ENCODE data around the gene STUB1. TPM values are rescaled to one million over a fixed set of nuclear protein-coding genes. Genes with fewer than 3 reads are reported as not detected.

Gene STUB1
- total RNA-seq, 1 donor from 2014 or later, result 124 TPM

DNA sequence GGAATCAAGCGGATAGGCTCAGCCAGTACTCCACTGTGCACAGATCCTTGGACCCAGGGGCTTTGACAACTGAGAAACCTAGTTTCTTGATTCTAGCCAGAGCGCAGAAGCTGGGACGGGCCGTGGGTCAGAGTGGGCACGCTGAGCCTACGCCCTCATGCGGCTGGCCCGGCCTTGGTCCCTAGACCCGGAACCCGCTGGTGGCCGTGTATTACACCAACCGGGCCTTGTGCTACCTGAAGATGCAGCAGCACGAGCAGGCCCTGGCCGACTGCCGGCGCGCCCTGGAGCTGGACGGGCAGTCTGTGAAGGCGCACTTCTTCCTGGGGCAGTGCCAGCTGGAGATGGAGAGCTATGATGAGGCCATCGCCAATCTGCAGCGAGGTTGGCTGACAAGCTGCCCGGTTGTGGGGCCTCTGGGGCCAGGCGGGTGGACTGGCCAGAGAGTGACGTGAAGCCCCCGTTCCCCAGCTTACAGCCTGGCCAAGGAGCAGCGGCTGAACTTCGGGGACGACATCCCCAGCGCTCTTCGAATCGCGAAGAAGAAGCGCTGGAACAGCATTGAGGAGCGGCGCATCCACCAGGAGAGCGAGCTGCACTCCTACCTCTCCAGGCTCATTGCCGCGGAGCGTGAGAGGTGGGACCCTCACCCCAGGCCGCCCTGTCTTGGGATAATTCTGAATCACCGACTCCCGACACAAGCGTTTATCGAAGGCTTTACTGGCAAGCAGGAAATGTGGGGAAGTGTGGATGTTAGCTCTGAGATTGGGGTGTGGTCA, 946 bp downstream of the STUB1 start:
- TF ChIP-seq POLR2A (IDR thresholded peaks at IDR 0.05) (no peak), POLR2AphosphoS5 (IDR thresholded peaks at IDR 0.05; ENCODE audit: insufficient read depth in 1 of 2, low read depth in 1 of 2) (no peak)
- TF ChIP-seq, protein P1, sequence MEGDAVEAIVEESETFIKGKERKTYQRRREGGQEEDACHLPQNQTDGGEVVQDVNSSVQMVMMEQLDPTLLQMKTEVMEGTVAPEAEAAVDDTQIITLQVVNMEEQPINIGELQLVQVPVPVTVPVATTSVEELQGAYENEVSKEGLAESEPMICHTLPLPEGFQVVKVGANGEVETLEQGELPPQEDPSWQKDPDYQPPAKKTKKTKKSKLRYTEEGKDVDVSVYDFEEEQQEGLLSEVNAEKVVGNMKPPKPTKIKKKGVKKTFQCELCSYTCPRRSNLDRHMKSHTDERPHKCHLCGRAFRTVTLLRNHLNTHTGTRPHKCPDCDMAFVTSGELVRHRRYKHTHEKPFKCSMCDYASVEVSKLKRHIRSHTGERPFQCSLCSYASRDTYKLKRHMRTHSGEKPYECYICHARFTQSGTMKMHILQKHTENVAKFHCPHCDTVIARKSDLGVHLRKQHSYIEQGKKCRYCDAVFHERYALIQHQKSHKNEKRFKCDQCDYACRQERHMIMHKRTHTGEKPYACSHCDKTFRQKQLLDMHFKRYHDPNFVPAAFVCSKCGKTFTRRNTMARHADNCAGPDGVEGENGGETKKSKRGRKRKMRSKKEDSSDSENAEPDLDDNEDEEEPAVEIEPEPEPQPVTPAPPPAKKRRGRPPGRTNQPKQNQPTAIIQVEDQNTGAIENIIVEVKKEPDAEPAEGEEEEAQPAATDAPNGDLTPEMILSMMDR (IDR thresholded peaks at IDR 0.05), result no peak
- H3K4me1 ChIP-seq, result peaks cover 73% of the 10 kb centered on the region
- DNase-seq (ENCODE audit: extremely low spot score in 2 of 2), result no peak
- intact Hi-C loops (cut with DNase I), result no loop called here
- peaks cover 0 to 22% of the 10 kb centered on the region in 2 donors for H3K36me3 ChIP-seq
- no peaks in the 10 kb centered on the region for H3K27me3 ChIP-seq
- H3K27ac ChIP-seq, result peak overlapping the region; percentile 82
- H3K4me3 ChIP-seq, result peak overlapping the region; percentile 79 to 83
- no peaks in the 10 kb centered on the region for H3K9me3 ChIP-seq

DNA sequence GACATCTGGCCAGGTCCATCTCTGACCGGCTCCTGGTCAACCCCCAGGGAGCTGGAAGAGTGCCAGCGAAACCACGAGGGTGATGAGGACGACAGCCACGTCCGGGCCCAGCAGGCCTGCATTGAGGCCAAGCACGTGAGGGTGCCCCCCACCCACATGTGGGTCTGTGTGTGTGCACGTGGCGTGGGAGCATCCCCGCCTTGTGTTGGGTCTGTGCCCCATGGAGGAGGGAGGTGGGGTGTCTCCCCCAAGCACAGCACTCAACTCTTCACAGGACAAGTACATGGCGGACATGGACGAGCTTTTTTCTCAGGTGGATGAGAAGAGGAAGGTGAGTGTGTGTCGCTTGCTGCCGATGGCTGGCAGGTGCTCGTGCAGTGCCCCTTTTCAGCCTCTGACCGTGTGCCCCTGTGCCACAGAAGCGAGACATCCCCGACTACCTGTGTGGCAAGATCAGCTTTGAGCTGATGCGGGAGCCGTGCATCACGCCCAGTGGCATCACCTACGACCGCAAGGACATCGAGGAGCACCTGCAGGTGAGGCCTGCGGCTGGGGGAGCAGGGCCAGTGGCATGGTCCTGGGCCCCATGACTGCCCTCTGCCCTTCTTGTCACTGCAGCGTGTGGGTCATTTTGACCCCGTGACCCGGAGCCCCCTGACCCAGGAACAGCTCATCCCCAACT, 1.7 kb downstream of the STUB1 start:
- TF ChIP-seq, protein P1 (IDR thresholded peaks at IDR 0.05), result no peak
- TF ChIP-seq POLR2AphosphoS5 (IDR thresholded peaks at IDR 0.05; ENCODE audit: insufficient read depth in 1 of 2, low read depth in 1 of 2) (no peak), POLR2A (IDR thresholded peaks at IDR 0.05) (no peak)
- intact Hi-C loops (cut with DNase I), result no loop called here
- H3K36me3 ChIP-seq, result peaks cover 0 to 26% of the 10 kb centered on the region in 2 donors
- peaks cover 66% of the 10 kb centered on the region for H3K4me1 ChIP-seq
- no peaks in the 10 kb centered on the region for H3K9me3 ChIP-seq
- DNase-seq (ENCODE audit: extremely low spot score in 2 of 2), result no peak
- H3K4me3 ChIP-seq, result peak overlapping the region in 1 of 2 donors; percentile 83
- H3K27ac ChIP-seq, result no peak overlapping the region
- H3K27me3 ChIP-seq, result no peaks in the 10 kb centered on the region

DNA sequence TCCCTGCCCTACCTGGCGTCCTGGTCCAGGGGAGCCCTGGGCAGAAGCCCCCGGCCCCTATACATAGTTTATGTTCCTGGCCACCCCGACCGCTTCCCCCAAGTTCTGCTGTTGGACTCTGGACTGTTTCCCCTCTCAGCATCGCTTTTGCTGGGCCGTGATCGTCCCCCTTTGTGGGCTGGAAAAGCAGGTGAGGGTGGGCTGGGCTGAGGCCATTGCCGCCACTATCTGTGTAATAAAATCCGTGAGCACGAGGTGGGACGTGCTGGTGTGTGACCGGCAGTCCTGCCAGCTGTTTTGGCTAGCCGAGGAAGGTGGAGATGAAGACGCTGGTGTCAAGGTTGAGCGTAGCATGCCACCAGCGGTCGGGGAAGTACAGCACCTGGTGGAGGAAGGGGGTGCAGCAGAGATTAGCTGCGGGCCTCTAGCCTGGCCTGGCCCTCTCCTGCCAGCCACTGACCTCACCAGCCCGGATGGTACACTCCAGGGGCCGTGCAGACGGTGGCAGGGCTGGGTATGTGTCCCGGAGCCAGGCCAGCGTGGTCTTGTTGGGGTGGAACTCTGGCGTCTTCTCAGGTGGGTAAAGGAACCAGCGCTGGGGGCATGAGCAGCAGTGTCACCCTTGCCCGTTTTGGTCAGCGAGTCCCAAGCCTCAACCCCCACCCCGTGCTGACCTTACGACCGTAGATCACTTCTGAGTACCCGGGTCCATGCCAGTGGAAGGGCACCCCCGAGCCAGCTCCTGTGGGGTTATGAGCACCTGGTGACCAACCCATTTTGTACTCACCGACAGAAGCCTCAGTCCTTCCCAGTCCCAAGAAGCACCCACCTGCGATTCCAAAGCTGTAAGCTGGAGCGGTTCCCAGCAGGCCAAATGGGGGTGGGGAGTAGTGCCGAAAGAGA, 2.5 kb downstream of the STUB1 start:
- Histone ChIP-seq H3K27ac (no peak overlapping the region), H3K9me3 (no peaks in the 10 kb centered on the region), H3K36me3 (peaks cover 0 to 29% of the 10 kb centered on the region in 2 donors), H3K4me1 (peaks cover 58% of the 10 kb centered on the region), H3K4me3 (peak overlapping the region in 1 of 2 donors; percentile 60), H3K27me3 (no peaks in the 10 kb centered on the region)
- no peak for DNase-seq (ENCODE audit: extremely low spot score in 2 of 2)
- TF ChIP-seq, protein P1 (IDR thresholded peaks at IDR 0.05), result no peak
- TF ChIP-seq POLR2AphosphoS5 (IDR thresholded peaks at IDR 0.05; ENCODE audit: insufficient read depth in 1 of 2, low read depth in 1 of 2) (no peak), POLR2A (IDR thresholded peaks at IDR 0.05) (no peak)
- intact Hi-C loops (cut with DNase I), result no loop called here

DNA sequence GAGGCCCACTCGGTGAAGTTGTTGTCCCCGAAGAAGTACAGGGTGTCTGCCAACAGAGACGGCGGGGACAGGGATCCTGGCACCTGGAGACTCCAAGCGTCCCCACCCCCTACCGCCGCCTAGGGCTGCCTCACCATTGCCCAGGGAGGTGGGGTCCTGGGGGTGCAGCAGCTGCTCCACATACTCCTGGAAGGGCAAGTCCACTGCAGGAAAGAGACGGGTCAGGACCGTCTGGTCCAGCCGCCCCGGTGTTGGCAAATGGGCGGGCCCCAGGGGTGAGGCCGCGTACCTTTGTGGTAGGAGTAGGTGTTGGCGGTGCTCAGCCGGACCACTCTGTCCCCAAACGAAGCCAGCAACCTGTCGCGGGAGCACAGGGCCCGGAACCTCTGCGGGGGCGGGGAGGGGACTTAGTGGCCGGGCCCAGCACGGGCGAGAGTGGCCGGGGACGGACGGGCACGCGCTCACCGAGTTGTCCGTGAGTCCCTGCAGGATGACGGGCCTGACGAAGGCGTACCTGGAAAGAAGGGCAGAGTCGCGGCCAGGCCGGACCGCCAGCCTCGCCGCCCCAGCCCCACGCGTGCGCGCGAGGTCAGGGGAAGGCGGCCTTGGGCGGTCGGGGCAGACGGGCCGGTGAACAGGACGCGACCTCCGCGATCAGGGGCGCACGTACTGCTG, 3.3 kb downstream of the STUB1 start:
- Histone ChIP-seq H3K36me3 (peaks cover 0 to 29% of the 10 kb centered on the region in 2 donors), H3K27me3 (no peaks in the 10 kb centered on the region), H3K4me3 (peak overlapping the region; percentile 60 to 92), H3K9me3 (no peaks in the 10 kb centered on the region), H3K4me1 (peaks cover 59% of the 10 kb centered on the region), H3K27ac (peak overlapping the region; percentile 40)
- TF ChIP-seq, protein P1 (IDR thresholded peaks at IDR 0.05), result no peak
- no peak for TF ChIP-seq POLR2A (IDR thresholded peaks at IDR 0.05)
- no peak for TF ChIP-seq POLR2AphosphoS5 (IDR thresholded peaks at IDR 0.05; ENCODE audit: insufficient read depth in 1 of 2, low read depth in 1 of 2)
- intact Hi-C loops (cut with DNase I), result no loop called here
- DNase-seq (ENCODE audit: extremely low spot score in 2 of 2), result no peak

Measured in vagina (tissue), 2 donors.